ENCODE data around the gene MKRN2.
"Not testable (repeated sequence)": the region's sequence is repeated elsewhere in the genome, so short reads cannot be mapped to it uniquely, and the experiment has no call there.

Gene MKRN2

GRCh38 chr3:12588039-12589009, 31.4 kb downstream of the MKRN2 start:
- DNase-seq = no peak

DNA sequence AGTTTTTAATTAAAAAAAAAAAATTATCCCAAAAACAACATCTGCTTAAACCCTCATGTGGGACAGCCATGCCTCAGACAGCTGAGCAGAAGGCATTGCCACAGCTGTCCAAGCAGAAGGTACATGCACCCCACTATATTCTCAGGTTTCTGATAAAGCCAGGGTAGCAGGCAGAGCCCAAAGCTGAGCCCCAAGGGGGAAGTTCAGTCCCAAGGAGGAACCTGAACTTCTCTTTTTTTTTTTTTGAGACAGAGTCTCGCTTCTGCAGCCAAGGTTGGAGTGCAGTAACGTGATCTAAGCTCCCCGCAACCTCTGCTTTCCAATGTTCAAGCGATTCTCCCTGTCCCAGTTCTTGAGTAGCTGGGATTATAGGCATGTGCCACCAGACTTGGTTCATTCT, 33.2 kb downstream of the MKRN2 start:
- no peak for DNase-seq

DNA sequence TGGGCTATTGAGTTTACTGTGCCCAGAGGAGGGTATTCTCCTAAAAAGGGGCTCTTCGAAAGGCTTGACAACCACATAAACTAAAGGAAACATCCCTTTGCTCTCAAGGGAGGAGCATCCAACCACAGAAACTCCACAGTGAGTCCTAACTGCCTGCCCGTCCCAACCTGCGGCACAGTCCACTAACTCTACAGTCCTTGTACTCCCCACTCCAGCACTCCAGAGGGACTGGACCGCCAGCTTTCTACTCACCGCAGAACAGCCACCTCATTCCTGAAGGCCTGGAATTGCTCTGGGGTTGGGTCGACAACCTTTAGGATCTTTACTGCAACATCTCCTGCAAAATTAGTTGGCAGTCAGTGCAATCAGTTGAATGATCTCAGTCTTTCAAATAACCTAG, 34.6 kb downstream of the MKRN2 start:
- no peak for DNase-seq

DNA sequence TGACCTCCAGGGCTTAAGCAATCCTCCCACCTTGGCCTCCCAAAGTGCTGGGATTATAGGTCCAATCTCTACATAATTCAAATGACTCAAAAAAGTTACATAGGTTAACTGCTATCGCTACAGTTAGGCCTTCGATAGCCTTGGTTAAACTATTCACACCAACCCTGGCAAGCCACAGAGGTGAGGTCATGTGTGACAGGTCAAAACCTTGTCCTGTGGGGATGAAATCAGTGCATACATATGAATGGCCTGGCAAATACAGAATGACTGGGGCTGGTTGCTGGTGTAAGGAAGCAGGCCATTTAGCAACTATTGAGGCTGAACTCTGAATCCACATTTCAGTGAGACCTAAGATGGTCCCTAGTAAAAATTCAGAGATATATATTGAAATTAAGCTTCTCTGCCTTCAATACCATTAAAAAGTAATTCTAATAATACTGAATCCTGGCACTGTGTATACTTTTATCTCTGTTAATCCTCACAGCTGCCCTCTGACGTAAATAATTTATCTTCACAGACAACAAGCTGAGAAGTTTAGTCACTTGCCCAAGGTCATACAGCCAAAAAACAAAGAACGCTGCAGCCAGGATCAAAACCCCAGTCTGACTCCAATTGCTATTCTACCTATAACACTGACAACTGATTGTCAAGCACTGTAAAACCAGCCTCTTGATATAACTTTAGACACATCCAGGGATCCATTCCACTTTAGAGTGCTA, 35.3 kb downstream of the MKRN2 start:
- DNase-seq = no peak

DNA sequence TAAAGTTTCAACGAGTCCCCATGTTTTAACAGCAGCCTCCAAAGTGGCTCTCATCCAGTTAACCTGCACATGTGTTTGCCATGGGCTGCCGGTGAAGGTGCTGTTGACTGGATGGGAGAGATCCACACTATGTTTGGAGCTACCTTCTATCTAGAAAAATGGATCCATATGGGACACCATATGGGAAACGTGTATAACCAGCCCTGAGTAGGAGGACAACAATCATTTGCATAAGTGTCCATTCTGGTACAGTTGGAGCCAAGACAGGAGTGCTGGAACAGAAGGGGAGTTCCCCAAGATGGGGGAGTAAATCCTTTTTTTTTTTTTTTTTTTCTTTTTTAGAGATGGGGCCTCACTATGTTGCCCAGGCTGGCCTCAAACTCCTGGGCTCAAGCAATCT, 36.6 kb downstream of the MKRN2 start:
- DNase-seq = no peak

- DNase-seq = no peak
Measured at GRCh38 chr3:12598890-12599289, 42.0 kb downstream of the MKRN2 start.

DNA sequence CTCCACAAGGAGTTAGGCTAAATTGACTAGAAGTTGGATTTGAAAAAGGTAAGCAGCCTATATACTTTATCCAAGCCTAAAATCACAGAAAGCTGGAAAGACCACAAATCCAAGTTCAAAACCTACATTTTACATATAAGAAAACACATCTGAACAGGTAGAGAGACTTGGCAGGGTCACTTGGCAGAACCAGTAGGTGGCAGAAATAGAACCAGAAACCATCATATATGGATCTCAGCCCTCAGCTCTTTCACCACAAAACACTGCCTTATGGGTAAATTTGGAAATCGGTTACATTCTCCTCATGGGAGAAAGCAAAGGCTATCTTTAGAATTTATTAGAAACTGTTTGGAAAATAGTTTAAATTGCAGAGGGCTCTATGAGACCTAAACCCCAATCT, 44.2 kb downstream of the MKRN2 start:
- DNase-seq = no peak

GRCh38 chr3:12603969-12604368, 47.1 kb downstream of the MKRN2 start:
- no peak for DNase-seq

DNA sequence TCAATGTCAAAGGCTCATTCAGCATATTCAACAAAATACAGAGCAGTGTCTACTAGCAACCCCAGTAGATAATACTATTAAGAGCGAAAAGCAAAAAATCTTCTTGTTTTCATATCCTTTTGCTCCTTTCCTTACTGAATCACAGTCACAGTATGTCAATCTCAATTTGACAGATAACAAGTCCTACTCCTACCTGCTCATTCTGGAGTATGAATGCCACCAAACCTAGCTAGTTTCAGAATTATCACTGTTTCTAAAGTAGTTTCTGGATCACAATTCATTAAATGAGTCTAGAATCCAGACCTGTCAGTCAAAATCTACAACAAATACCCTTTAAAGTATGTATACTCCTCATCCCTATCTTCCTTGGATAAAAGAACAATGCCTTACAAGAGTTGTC, 51.5 kb downstream of the MKRN2 start:
- DNase-seq = no peak

DNA sequence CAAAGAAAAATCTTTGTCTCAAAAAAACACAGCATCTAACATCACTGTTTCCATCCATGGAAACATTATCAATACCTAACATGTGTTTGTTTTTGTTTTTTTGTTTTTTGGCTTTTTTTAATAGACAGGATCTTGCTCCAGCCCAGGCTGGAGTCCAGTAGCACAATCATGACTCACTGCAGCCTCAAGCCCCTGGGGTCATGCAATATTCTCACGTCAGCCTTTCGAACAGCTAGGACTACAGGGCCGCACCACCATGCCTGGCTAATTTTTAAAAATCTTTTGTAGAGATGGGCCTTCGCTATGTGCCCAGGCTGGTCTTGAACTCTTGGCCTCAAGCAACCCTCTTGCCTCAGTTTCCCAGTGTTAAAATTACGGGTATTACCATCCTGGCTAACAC, 54.2 kb downstream of the MKRN2 start:
- no peak for DNase-seq

DNA sequence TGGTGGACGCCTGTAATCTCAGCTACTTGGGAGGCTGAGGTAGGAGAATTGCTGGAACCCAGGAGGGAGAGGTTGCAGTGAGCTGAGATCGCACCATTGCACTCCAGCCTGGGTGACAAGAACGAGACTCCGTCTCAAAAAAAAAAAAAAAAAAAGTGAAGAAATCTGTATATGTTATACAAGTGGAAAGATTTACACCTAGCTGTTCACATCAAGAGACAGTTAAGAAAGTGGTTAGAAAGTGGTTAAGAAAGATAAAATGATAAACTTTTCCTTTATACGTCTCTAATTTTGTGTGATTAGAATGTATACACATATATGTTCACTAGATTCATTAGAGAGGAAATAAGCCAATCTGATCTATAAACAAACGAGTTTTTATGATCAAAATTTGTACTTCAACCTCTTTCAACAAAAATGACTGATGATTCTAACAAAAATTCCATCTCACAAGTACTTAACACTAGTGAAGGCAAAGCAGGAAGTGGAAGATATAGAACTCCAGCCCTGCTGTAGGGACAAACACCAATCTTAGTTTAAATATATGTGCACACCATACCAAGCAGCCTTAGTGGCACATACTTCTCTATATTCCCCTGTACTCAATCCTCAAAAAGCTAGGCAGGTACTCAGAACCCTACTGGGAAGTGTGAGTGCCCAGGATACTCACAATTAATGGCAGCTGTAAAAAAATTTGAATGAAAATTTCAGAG, 55.8 kb downstream of the MKRN2 start:
- no peak for DNase-seq

DNA sequence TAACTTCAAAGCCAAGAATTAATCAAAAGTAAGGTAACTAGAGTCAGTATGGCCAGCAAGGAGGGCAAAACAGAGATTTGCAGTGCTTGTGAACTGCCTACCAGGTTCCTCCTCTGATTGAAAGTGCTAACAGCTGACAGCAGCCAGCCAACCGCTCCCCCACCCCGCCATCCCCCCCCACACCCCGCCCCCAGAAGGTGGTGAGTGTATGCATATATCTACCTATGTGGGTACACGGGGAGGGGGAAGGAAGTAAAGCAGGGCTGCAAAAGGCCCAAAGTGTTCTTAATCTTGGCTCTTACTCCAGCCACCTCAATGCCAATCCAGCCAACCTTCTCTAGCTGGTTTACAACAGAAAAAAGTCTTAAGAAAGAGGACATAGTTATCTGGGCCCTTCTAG, 56.4 kb downstream of the MKRN2 start:
- no peak for DNase-seq

- DNase-seq = no peak
Measured at GRCh38 chr3:12615266-12615665, 58.4 kb downstream of the MKRN2 start.

- peak in 10 of 56 donors; percentile 1 to 40 (median 14) for DNase-seq
Measured at GRCh38 chr3:12618426-12618825, 61.5 kb downstream of the MKRN2 start.

DNA sequence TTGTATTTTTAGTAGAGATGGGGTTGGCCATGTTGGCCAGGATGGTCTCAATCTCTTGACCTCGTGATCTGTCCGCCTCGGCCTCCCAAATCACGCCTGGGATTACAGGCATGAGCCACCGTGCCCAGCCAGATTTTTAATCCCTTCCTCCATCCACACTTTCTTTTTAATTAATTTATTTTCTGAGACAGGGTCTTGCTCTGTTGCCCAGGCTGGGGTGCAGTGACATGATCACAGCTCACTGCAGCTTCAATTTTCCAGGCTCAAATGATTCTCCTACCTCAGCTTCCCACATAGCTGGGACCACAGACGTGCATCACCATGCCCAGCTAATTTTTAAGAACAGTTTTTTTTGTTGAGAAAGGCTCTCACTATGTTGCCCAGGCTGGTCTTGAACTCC, 63.4 kb downstream of the MKRN2 start:
- no peak for DNase-seq

DNA sequence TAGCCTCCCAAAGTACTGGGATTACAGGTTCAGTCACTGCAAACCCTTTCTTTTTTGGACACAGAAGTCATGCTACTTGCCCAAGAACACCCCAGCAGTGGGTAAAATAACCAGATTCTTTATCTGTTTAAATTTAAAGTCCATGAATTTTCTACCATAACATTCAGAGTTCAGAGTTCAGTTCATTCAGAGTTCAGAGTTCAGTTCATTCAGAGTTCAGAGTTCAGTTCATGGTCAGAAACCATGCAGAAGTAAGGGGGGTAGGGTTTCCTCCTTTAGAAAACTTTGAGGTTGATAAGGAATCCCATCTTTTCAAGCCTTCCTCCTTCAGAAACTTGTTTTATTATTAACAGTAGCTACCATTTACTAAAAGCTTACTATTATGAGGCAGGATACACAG, 63.8 kb downstream of the MKRN2 start:
- DNase-seq = no peak

DNA sequence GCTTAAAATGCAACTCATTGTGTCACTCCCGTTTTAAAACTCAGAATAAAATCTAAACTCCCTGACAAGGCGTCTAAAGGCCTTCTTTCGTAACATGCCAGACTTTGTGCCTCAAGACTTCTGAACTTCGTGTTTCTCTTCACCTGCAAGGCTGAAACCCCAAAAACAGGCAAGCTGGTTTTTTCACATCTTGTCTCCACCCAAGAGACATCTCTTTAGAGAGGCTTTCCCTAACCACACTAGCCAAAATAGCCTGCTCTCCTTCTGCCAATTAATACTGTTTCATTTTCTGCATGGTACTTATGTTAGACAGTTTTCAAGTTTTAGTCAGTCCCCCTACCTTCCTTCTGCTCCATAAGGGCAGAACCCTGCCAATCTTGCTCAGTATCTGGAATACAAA, 65.4 kb downstream of the MKRN2 start:
- no peak for DNase-seq

DNA sequence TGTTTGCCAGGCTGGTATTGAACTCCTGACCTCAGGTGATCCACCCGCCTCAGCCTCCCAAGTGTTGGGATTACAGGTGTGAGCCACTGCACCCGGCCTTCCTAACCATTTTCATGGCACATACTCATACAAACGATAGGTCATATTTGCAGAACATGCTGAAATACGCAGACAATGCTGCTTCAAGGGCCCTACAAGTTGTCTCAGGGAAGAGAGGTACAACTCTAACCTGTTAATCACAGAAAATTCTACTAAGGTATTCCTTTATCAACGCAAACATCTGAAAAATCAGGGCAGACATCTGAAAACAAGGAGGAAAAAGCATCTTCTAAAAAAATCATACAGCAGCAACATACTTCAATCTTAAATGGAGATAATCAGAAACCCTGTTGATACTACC, 67.2 kb downstream of the MKRN2 start:
- no peak for DNase-seq

GRCh38 chr3:12624964-12625363, 68.1 kb downstream of the MKRN2 start:
- DNase-seq = not testable (repeated sequence)

GRCh38 chr3:12627370-12627769, 70.5 kb downstream of the MKRN2 start:
- no peak for DNase-seq

DNA sequence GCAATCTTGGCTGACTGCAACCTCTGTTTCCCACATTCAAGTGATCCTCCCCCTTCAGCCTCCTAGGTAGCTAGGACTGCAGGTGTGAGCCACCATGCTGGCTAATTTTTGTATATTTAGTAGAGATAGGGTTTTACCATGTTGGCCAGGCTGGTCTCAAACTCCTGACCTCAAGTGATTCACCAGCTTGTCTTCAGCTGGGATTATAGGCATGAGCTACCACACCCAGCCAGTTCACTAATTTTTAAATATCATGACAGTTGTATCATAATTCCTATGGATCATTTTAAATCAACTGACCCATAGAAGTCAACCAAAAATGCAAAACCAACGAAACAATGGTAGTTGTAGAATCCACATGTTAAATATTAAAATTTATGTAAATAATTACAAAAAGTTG, 71.9 kb downstream of the MKRN2 start:
- DNase-seq = no peak

- DNase-seq = no peak
Measured at GRCh38 chr3:12629560-12629959, 72.7 kb downstream of the MKRN2 start.

Measured in amygdala (tissue), 56 donors.